ELR (cell line): ENCODE measurements around the gene RAP1GAP2.
A peak's percentile ranks its signal among the peaks of the same experiment; 100 is the strongest.

Experiments
- DNase-seq: peaks from one replicate; pipeline ENCODE4 v3.0.0-alpha.2; 2015; ENCODE audit warnings: low read depth

Gene RAP1GAP2

GRCh38 chr17:2786176-2786881 is 9.9 kb upstream of the RAP1GAP2 start:
- DNase-seq, result peak; percentile 77

GRCh38 chr17:2789700-2790099 is 6.5 kb upstream of the RAP1GAP2 start:
- DNase-seq, result no peak

GRCh38 chr17:2792366-2793169 is 3.7 kb upstream of the RAP1GAP2 start:
- DNase-seq, result no peak

DNA sequence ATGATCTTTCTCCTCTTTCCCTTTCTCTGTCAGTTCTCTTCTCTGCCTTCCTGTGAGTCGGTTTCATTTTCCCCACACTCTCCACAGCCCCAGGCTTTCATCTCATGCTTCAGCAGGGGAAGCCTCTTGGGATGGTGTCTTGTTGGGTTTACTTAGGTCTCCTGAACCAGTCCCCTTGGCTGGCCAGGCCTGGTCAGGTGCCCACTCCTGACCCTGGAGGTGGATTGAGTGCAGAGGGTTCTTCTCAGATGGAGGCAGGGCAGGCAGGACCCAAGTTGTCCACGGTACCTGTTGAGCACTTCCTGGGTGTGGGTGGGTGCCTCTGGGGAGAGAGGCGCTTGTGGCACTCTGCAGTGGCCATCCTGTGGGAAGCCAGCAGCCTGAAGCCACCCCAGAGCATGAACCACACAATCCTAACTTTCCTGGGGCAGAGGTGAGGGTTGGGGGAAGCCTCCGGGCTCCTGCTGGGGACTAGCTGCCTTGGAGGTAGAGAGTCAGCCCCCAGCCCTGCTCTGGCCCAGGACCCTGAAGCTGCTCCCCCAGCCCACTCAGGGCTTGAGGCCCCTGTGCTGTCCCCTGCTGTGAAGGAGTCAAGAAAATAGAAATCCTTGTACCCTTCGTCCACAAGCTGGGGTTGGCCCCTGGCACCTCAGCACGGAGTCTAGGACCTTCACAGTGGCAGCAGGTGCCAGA is 2.0 kb upstream of the RAP1GAP2 start:
- no peak for DNase-seq

- DNase-seq, result no peak
Measured at GRCh38 chr17:2795441-2796163, 636 bp upstream of the RAP1GAP2 start.

- no peak for DNase-seq
Measured at GRCh38 chr17:2797226-2797625, 988 bp downstream of the RAP1GAP2 start.

DNA sequence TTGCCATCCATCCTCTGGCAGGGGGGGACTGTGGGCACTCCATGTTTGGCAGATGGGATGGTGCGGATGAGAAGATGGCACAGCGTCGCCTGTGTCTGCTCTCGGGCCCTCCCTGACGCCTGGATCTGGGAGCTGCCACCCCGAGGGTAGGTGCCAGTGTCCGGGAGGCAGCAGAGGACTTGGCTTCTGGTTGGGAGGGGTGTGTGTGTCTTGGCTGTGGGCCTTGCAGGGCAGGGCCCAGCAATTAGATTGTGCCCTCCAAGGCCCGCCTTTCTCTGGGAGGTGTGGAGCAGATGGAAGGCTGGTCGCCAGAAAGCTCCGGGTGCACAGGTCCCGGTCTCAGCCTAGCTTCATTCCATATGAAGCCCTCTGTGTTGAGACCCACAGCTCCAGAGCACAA is 1.4 kb downstream of the RAP1GAP2 start:
- DNase-seq, result no peak

GRCh38 chr17:2798188-2798587 is 1.9 kb downstream of the RAP1GAP2 start:
- no peak for DNase-seq

- no peak for DNase-seq
Measured at GRCh38 chr17:2798678-2799077, 2.4 kb downstream of the RAP1GAP2 start.

DNA sequence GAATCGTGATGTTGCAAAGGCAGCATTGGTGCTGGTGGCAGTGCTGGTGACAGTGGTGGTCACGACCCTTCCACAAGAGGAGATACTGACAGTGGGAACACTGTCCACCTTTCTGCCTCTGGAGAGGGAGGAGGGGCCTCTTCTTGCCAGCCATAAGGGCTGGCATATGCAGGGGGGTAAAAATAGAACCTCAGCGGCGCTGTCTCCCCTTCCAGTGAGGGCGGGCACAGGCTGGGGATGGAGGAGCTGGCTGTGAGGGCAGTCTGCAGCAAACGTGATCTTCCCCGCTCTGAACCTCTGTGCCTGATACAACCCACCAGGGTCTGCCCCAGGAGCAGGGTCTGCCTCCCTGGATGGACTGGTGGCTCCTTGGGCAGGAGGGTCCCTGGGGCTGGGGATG is 3.4 kb downstream of the RAP1GAP2 start:
- DNase-seq, result no peak

DNA sequence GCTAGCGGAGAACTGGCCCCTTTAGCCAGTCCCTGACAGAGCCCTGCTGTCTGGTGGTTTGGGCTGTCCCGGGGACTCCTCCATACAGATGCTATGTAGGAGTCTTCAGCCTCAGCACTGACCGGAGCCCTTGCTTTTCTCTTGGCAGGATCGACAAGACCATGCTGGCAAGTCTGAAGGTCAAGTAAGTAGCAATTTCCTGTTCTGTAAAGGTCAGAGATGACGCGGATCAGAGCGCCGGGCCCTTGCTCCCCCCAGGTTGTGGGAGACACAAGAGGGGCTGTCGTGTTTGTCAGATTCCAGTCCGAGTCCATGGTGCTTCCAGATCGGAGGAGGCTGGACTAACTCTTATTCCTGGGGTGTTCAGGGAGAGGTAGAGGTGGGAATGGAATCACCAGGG is 4.1 kb downstream of the RAP1GAP2 start:
- DNase-seq, result no peak

- no peak for DNase-seq
Measured at GRCh38 chr17:2801841-2802240, 5.6 kb downstream of the RAP1GAP2 start.

- DNase-seq, result no peak
Measured at GRCh38 chr17:2802574-2802973, 6.3 kb downstream of the RAP1GAP2 start.

DNA sequence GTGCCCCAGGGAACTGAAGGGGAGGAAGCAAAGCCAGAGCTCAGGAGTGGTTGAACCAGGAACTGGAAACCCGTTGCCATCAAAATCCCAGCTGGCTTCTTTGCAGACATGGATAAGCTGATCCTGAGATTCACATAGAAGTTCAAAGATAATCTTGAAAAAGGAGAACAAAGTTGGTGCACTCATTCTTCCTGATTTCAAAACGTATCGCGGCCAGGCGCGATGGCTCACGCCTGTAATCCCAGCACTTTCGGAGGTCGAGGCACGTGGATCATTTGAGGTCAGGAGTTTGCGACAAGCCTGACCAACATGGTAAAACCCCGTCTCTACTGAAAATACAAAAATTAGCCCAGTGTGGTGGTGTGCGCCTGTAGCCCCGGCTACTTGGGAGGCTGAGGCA is 7.1 kb downstream of the RAP1GAP2 start:
- DNase-seq, result no peak

- no peak for DNase-seq
Measured at GRCh38 chr17:2803971-2804370, 7.7 kb downstream of the RAP1GAP2 start.

DNA sequence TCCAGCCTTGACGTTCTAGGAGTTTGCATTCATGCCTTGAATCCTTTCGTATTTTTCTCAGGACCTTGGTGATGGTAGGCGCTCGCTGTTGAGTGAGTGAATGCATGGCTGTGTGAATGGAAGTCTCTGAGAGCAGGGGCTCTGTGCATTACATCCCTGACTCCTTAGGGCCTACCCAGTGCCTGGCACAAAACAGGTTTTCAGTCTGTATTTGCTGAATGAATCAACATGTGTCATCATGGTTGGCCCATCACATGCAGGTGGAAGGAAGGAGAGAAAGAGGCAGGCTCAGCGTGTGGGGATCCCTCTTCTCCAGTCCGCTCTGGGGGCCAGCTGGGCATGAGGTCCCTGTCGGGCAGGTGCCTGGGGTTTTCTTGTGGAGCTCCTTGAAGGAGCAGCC is 8.7 kb downstream of the RAP1GAP2 start:
- DNase-seq, result no peak

GRCh38 chr17:2805961-2806360 is 9.7 kb downstream of the RAP1GAP2 start:
- DNase-seq, result no peak

GRCh38 chr17:2808367-2809335 is 12.4 kb downstream of the RAP1GAP2 start:
- DNase-seq, result no peak

- no peak for DNase-seq
Measured at GRCh38 chr17:2809337-2809736, 13.1 kb downstream of the RAP1GAP2 start.

DNA sequence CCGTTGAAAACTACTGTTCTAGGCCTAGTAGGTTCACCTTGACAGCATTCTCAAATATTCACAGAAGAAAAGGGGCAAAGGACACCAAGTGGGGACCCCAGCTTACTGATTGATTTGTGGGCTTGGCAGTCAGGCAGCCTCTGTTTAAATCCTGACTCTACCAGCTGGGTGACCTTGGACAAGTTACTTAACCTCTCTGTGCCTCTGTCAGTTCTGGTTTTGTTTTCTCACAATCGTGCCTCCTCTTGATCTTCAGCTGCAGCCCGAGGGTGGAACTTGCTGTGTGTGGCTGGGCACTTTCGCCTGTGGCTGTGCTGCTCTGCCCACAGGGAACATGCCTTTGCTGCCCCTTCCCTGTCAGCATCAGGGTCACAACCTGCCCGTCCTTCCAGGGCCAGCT is 17.8 kb downstream of the RAP1GAP2 start:
- DNase-seq, result no peak
